LNCAP (cell line): ENCODE data around the gene RNF103.

Source experiments
- TF ChIP-seq, protein P1 (sequence below): fragments of 450-650 bp; IDR thresholded peaks from 2 replicates; pipeline ENCODE4 v1.5.1; 2017; ENCODE audit warnings: mild to moderate bottlenecking

Gene RNF103

GRCh38 chr2:86632672-86633071, 9.0 kb upstream of the RNF103 start:
- TF ChIP-seq, protein P1, sequence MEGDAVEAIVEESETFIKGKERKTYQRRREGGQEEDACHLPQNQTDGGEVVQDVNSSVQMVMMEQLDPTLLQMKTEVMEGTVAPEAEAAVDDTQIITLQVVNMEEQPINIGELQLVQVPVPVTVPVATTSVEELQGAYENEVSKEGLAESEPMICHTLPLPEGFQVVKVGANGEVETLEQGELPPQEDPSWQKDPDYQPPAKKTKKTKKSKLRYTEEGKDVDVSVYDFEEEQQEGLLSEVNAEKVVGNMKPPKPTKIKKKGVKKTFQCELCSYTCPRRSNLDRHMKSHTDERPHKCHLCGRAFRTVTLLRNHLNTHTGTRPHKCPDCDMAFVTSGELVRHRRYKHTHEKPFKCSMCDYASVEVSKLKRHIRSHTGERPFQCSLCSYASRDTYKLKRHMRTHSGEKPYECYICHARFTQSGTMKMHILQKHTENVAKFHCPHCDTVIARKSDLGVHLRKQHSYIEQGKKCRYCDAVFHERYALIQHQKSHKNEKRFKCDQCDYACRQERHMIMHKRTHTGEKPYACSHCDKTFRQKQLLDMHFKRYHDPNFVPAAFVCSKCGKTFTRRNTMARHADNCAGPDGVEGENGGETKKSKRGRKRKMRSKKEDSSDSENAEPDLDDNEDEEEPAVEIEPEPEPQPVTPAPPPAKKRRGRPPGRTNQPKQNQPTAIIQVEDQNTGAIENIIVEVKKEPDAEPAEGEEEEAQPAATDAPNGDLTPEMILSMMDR: no peak

DNA sequence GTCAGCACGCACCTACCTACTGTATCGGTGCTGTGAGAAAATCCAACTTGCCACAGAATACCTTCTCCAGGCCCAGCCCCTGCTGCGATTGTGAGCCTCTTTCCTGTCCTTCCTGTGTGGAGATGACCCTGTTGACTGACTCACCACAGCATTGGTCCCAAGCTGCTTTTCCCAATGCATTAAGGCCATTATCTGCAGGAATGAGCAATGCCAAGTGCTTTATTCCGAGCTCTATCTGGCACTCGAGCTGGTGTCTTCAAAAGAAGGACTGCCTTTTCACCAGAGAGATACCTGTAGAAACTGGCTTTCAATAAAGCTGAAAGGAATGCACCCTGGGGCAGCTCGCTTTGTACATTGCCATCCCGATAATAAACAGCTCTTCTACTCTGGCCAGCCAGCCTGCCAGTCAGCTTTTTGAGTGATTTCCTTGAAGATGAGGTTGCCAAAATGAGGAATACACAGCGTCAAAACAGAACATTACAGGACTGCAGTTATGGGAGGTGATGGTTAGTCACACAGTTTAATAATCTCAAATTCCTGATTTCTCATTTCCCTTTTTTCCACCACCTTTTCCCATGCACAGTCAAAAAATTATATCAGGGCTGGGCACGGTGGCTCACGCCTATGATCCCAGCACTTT, 8.3 kb upstream of the RNF103 start:
- TF ChIP-seq, protein P1: no peak

DNA sequence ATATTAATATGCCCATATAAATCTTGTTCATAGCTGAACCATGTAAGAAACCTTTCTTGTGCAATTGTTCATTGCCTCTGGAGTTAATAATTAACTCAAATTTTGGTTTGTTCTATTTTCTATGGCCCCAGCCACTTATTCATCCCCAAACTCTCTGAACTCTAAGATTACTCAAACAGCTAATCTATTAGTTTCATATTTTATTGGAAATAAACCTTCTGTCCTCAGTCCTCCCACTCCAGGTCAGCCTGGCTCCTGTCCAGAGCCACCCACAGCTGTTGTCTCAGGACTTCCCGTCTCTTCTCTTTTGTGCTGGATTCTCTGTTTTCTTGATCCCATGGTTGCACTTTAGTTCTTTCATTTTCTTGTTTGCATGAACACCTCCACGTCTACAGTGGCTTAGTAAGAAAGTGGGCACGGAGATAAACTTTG, 4.4 kb upstream of the RNF103 start:
- TF ChIP-seq, protein P1: no peak

GRCh38 chr2:86627550-86627949, 3.9 kb upstream of the RNF103 start:
- TF ChIP-seq, protein P1: no peak

- TF ChIP-seq, protein P1: no peak
Observed at GRCh38 chr2:86625096-86625495, 1.4 kb upstream of the RNF103 start.

GRCh38 chr2:86624267-86624547, 542 bp upstream of the RNF103 start:
- TF ChIP-seq, protein P1: no peak

- TF ChIP-seq, protein P1: no peak
Observed at GRCh38 chr2:86623043-86623493, 597 bp downstream of the RNF103 start.

GRCh38 chr2:86622519-86623042, 1.1 kb downstream of the RNF103 start:
- TF ChIP-seq, protein P1: no peak
